ENCODE results near the gene METTL24.
"Not testable (repeated sequence)": the region's sequence is repeated elsewhere in the genome, so short reads cannot be mapped to it uniquely, and the experiment has no call there.

The METTL24 gene

GRCh38 chr6:110305832-110306231, 52.3 kb downstream of the METTL24 start:
- not testable (repeated sequence) for H3K27ac ChIP-seq (ENCODE audit: low read depth, low read length); H2BK120ac ChIP-seq (ENCODE audit: insufficient read depth, low read length, poor library complexity); H3K4ac ChIP-seq (ENCODE audit: low read depth, low read length); H4K12ac ChIP-seq (ENCODE audit: low read depth, low read length); H3K4me2 ChIP-seq (ENCODE audit: low read length); H3K4me1 ChIP-seq (ENCODE audit: control insufficient read depth in 1 of 2, insufficient read depth in 2 of 2, low read length in 2 of 2); H3K18ac ChIP-seq (ENCODE audit: low read length); H2AFZ ChIP-seq (ENCODE audit: insufficient read depth, low read length, poor library complexity); H3K9ac ChIP-seq (ENCODE audit: low read length); H3K14ac ChIP-seq (ENCODE audit: low read length); H3K23ac ChIP-seq (ENCODE audit: low read length); H3K27me3 ChIP-seq (ENCODE audit: insufficient read depth, low read length); H2AK5ac ChIP-seq (ENCODE audit: low read length); H4K8ac ChIP-seq (ENCODE audit: low read depth, low read length); H3K9me3 ChIP-seq (ENCODE audit: insufficient read depth, low read depth, low read length); H2BK12ac ChIP-seq (ENCODE audit: low read length); H3K79me2 ChIP-seq (ENCODE audit: control insufficient read depth, insufficient read depth, low read length, poor library complexity); H4K91ac ChIP-seq (ENCODE audit: low read depth, low read length); DNase-seq; H3K36me3 ChIP-seq (ENCODE audit: control insufficient read depth in 1 of 2, insufficient read depth in 2 of 2, low read length in 2 of 2); H2BK5ac ChIP-seq (ENCODE audit: low read depth, low read length, poor library complexity); H3K79me1 ChIP-seq (ENCODE audit: low read length); H3K4me3 ChIP-seq (ENCODE audit: low read depth, low read length)
- no CpG with 5 or more reads among the region's 2 CpGs for WGBS (ENCODE audit: extremely low coverage, insufficient coverage, insufficient read length)

DNA sequence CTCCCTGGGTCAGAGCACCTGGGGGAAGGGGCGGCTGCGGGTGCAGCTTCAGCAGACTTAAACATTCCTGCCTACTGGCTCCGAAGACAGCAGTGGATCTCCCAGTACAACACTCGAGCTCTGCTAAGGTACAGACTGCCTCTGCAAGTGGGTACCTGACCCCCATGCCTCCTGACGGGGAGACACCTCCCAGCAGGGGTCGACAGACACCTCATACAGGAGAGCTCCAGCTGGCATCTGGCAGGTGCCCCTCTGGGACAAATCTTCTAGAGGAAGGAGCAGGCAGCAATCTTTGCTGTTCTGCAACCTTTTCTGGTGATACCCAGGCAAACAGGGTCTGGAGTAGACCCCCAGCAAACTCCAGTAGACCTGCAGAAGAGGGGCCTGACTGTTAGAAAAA, 54.5 kb downstream of the METTL24 start:
- not testable (repeated sequence) for H3K36me3 ChIP-seq (ENCODE audit: control insufficient read depth in 1 of 2, insufficient read depth in 2 of 2, low read length in 2 of 2); H3K79me2 ChIP-seq (ENCODE audit: control insufficient read depth, insufficient read depth, low read length, poor library complexity); H4K91ac ChIP-seq (ENCODE audit: low read depth, low read length); H2BK5ac ChIP-seq (ENCODE audit: low read depth, low read length, poor library complexity); H3K9ac ChIP-seq (ENCODE audit: low read length); H3K9me3 ChIP-seq (ENCODE audit: insufficient read depth, low read depth, low read length); H3K79me1 ChIP-seq (ENCODE audit: low read length); H3K4ac ChIP-seq (ENCODE audit: low read depth, low read length); H3K27ac ChIP-seq (ENCODE audit: low read depth, low read length); H4K12ac ChIP-seq (ENCODE audit: low read depth, low read length); H3K4me1 ChIP-seq (ENCODE audit: control insufficient read depth in 1 of 2, insufficient read depth in 2 of 2, low read length in 2 of 2); H2BK120ac ChIP-seq (ENCODE audit: insufficient read depth, low read length, poor library complexity); H3K14ac ChIP-seq (ENCODE audit: low read length); H2AFZ ChIP-seq (ENCODE audit: insufficient read depth, low read length, poor library complexity); H2BK12ac ChIP-seq (ENCODE audit: low read length); H3K4me2 ChIP-seq (ENCODE audit: low read length); H3K18ac ChIP-seq (ENCODE audit: low read length); H2AK5ac ChIP-seq (ENCODE audit: low read length); H3K4me3 ChIP-seq (ENCODE audit: low read depth, low read length); H3K27me3 ChIP-seq (ENCODE audit: insufficient read depth, low read length); H3K23ac ChIP-seq (ENCODE audit: low read length); H4K8ac ChIP-seq (ENCODE audit: low read depth, low read length); DNase-seq
- no CpG with 5 or more reads among the region's 6 CpGs for WGBS (ENCODE audit: extremely low coverage, insufficient coverage, insufficient read length)

GRCh38 chr6:110298916-110299315, 59.2 kb downstream of the METTL24 start:
- H3K4me1 ChIP-seq (ENCODE audit: control insufficient read depth in 1 of 2, insufficient read depth in 2 of 2, low read length in 2 of 2): no peaks in the 10 kb centered on the region
- H2BK5ac ChIP-seq (ENCODE audit: low read depth, low read length, poor library complexity): no peak overlapping the region
- no peaks in the 10 kb centered on the region for H3K9me3 ChIP-seq (ENCODE audit: insufficient read depth, low read depth, low read length)
- no peak overlapping the region for H4K12ac ChIP-seq (ENCODE audit: low read depth, low read length)
- no peak overlapping the region for H3K4ac ChIP-seq (ENCODE audit: low read depth, low read length)
- no peak overlapping the region for H3K18ac ChIP-seq (ENCODE audit: low read length)
- no peak overlapping the region for H3K27ac ChIP-seq (ENCODE audit: low read depth, low read length)
- H3K79me2 ChIP-seq (ENCODE audit: control insufficient read depth, insufficient read depth, low read length, poor library complexity): no peaks in the 10 kb centered on the region
- H2BK12ac ChIP-seq (ENCODE audit: low read length): no peak overlapping the region
- H3K27me3 ChIP-seq (ENCODE audit: insufficient read depth, low read length): no peaks in the 10 kb centered on the region
- H2BK120ac ChIP-seq (ENCODE audit: insufficient read depth, low read length, poor library complexity): no peak overlapping the region
- WGBS (ENCODE audit: extremely low coverage, insufficient coverage, insufficient read length): no CpG with 5 or more reads among the region's 5 CpGs
- no peak overlapping the region for H4K91ac ChIP-seq (ENCODE audit: low read depth, low read length)
- H2AK5ac ChIP-seq (ENCODE audit: low read length): no peak overlapping the region
- DNase-seq: no peak
- H3K14ac ChIP-seq (ENCODE audit: low read length): no peak overlapping the region
- H3K36me3 ChIP-seq (ENCODE audit: control insufficient read depth in 1 of 2, insufficient read depth in 2 of 2, low read length in 2 of 2): peaks cover 0 to 4% of the 10 kb centered on the region in 2 experiments
- H3K4me3 ChIP-seq (ENCODE audit: low read depth, low read length): no peak overlapping the region
- no peak overlapping the region for H2AFZ ChIP-seq (ENCODE audit: insufficient read depth, low read length, poor library complexity)
- H4K8ac ChIP-seq (ENCODE audit: low read depth, low read length): no peak overlapping the region
- H3K4me2 ChIP-seq (ENCODE audit: low read length): no peak overlapping the region
- no peaks in the 10 kb centered on the region for H3K79me1 ChIP-seq (ENCODE audit: low read length)
- H3K9ac ChIP-seq (ENCODE audit: low read length): no peak overlapping the region
- H3K23ac ChIP-seq (ENCODE audit: low read length): no peak overlapping the region

GRCh38 chr6:110298411-110298810, 59.7 kb downstream of the METTL24 start:
- WGBS (ENCODE audit: extremely low coverage, insufficient coverage, insufficient read length): no CpG with 5 or more reads among the region's 2 CpGs
- Histone ChIP-seq H2AK5ac (ENCODE audit: low read length) (no peak overlapping the region), H3K27me3 (ENCODE audit: insufficient read depth, low read length) (no peaks in the 10 kb centered on the region), H3K79me1 (ENCODE audit: low read length) (no peaks in the 10 kb centered on the region), H4K12ac (ENCODE audit: low read depth, low read length) (no peak overlapping the region), H3K27ac (ENCODE audit: low read depth, low read length) (no peak overlapping the region), H4K8ac (ENCODE audit: low read depth, low read length) (no peak overlapping the region), H3K18ac (ENCODE audit: low read length) (no peak overlapping the region), H3K14ac (ENCODE audit: low read length) (no peak overlapping the region), H3K4me1 (ENCODE audit: control insufficient read depth in 1 of 2, insufficient read depth in 2 of 2, low read length in 2 of 2) (no peaks in the 10 kb centered on the region), H3K9me3 (ENCODE audit: insufficient read depth, low read depth, low read length) (no peaks in the 10 kb centered on the region), H3K79me2 (ENCODE audit: control insufficient read depth, insufficient read depth, low read length, poor library complexity) (no peaks in the 10 kb centered on the region), H2BK5ac (ENCODE audit: low read depth, low read length, poor library complexity) (no peak overlapping the region), H2AFZ (ENCODE audit: insufficient read depth, low read length, poor library complexity) (no peak overlapping the region), H4K91ac (ENCODE audit: low read depth, low read length) (no peak overlapping the region), H3K9ac (ENCODE audit: low read length) (no peak overlapping the region), H3K36me3 (ENCODE audit: control insufficient read depth in 1 of 2, insufficient read depth in 2 of 2, low read length in 2 of 2) (peaks cover 0 to 4% of the 10 kb centered on the region in 2 experiments), H3K4me2 (ENCODE audit: low read length) (no peak overlapping the region), H3K23ac (ENCODE audit: low read length) (no peak overlapping the region), H3K4me3 (ENCODE audit: low read depth, low read length) (no peak overlapping the region), H2BK120ac (ENCODE audit: insufficient read depth, low read length, poor library complexity) (no peak overlapping the region), H3K4ac (ENCODE audit: low read depth, low read length) (no peak overlapping the region), H2BK12ac (ENCODE audit: low read length) (no peak overlapping the region)
- DNase-seq: no peak
